Ovary (tissue), 9 donors: ENCODE measurements around the gene ARID1B. TPM values are rescaled to one million over a fixed set of nuclear protein-coding genes. Genes with fewer than 3 reads are reported as not detected.

Experiments
- DNase-seq, 5 donors: peaks; one replicate each; pipeline ENCODE4 v3.0.0-alpha.2; 2019 to 2020
- H3K27ac ChIP-seq, 2 donors: fragments of 200-600 bp; one replicate each; pipeline versions ENCODE4 v1.5.1 to v1.8.0; 2019 to 2022
- H3K27me3 ChIP-seq: fragments of 200-600 bp; one replicate; pipeline ENCODE4 v1.8.0; 2022
- H3K36me3 ChIP-seq: fragments of 200-600 bp; sonication (generic); one replicate; pipeline ENCODE4 v1.5.1; 2019
- H3K4me1 ChIP-seq: one replicate; pipeline ENCODE4 v1.8.1; 2013; ENCODE audit warnings: mild to moderate bottlenecking, moderate library complexity; ENCODE audit not compliant: insufficient read depth
- H3K4me3 ChIP-seq: fragments of 200-600 bp; sonication (generic); one replicate; pipeline ENCODE4 v1.5.1; 2017
- H3K9me3 ChIP-seq, 2 donors: fragments of 200-600 bp in 1 of 2; sonication (generic) in 1 of 2; one replicate each; pipeline versions ENCODE4 v1.5.1 to v1.8.1; 2013 to 2019; ENCODE audit warnings: mild to moderate bottlenecking in 1 of 2, moderate library complexity in 1 of 2
- EP300 ChIP-seq: sonication (generic); formaldehyde crosslinking; IDR thresholded peaks from one replicate; pipeline ENCODE4 v1.6.1; 2017; ENCODE audit warnings: antibody characterized with exemption
- POLR2A ChIP-seq: fragments of 450-650 bp; IDR thresholded peaks from one replicate; pipeline ENCODE4 v1.6.1; 2017; ENCODE audit warnings: antibody characterized with exemption, mild to moderate bottlenecking, moderate library complexity
- WGBS, 3 donors: extraction: QIAGEN DNeasy Blood & Tissue Kit in 1 of 3; methylation state at CpG; one replicate each; pipeline versions ENCODE4 v1.1.5 to v1.1.7; 2013 to 2017; 5-methylcytosine and 5-hydroxymethylcytosine counted together
- intact Hi-C, 4 donors: fragments of 100-400 bp; cut with DNase I; formaldehyde crosslinking; loops; one replicate each; pipeline versions ENCODE4 v1.11.0 to v1.15.1; 2022 to 2023
- polyA plus RNA-seq, 2 donors: library from polyadenylated mRNA; stranded (reverse); fragments of 200-250 nt in 1 of 2; fragments of 350-450 nt in 1 of 2; fragmentation: Illumina TruSeq in 1 of 2; extraction: RNeasy Lipid Tissue Mini Kit (QIAGEN cat#74804) in 1 of 2; gene quantifications; one replicate each; pipeline ENCODE4 v1.2.3, GENCODE V29; 2013 to 2014
- total RNA-seq, 7 donors: library from RNA; depleted of rRNA in 2 of 7; stranded (reverse); fragments of >200 nt in 2 of 7; fragmentation: NEBNext Ultra II Directional in 3 of 7; extraction: Animal tissue kit (Norgen Biotek cat#: 25700) in 3 of 7; gene quantifications; one replicate each; pipeline versions ENCODE4 v1.1.0 to v1.2.4, GENCODE V29; 2016 to 2023
- TF ChIP-seq, protein P1 (sequence below), 3 donors: fragments of 450-650 bp in 2 of 3; fragments of 200-600 bp in 1 of 3; IDR thresholded peaks; one replicate each; pipeline versions ENCODE4 v1.5.1 to v1.8.0; 2016 to 2022; ENCODE audit warnings: antibody characterized with exemption in 3 of 3, mild to moderate bottlenecking in 1 of 3
- donor health status: DM: no; HTN: no; CAD: no; lungs with moderate emphysema.
- donor health status: DM: no; HTN: no; CAD: no.
- donor health status: Bipolar disorder and iron deficiency.
- donor health status: DM: yes; HTN: yes; CAD: no.
- donor health status: DM: no; HTN: no; CAD: no.
- donor health status: DM: yes; HTN: yes; CAD: no.

ARID1B gene
- total and polyA plus RNA-seq, 9 donors: 33.2 to 144 (median 105) TPM

- no peak for TF ChIP-seq POLR2A
- no peak for TF ChIP-seq EP300
- TF ChIP-seq, protein P1, sequence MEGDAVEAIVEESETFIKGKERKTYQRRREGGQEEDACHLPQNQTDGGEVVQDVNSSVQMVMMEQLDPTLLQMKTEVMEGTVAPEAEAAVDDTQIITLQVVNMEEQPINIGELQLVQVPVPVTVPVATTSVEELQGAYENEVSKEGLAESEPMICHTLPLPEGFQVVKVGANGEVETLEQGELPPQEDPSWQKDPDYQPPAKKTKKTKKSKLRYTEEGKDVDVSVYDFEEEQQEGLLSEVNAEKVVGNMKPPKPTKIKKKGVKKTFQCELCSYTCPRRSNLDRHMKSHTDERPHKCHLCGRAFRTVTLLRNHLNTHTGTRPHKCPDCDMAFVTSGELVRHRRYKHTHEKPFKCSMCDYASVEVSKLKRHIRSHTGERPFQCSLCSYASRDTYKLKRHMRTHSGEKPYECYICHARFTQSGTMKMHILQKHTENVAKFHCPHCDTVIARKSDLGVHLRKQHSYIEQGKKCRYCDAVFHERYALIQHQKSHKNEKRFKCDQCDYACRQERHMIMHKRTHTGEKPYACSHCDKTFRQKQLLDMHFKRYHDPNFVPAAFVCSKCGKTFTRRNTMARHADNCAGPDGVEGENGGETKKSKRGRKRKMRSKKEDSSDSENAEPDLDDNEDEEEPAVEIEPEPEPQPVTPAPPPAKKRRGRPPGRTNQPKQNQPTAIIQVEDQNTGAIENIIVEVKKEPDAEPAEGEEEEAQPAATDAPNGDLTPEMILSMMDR (IDR thresholded peaks at IDR 0.05): no peak
- Histone ChIP-seq H3K27ac (no peak overlapping the region), H3K4me1 (peaks cover 3% of the 10 kb centered on the region), H3K9me3 (no peaks in the 10 kb centered on the region), H3K4me3 (no peak overlapping the region), H3K27me3 (no peaks in the 10 kb centered on the region), H3K36me3 (no peaks in the 10 kb centered on the region)
- DNase-seq: no peak
- 92 to 95% (median 94%) methylated on average over 15 of the region's 15 CpGs for WGBS, 3 donors
- intact Hi-C loops: no loop called here
Observed at GRCh38 chr6:157207521-157208076, 430.4 kb downstream of the ARID1B start.

DNA sequence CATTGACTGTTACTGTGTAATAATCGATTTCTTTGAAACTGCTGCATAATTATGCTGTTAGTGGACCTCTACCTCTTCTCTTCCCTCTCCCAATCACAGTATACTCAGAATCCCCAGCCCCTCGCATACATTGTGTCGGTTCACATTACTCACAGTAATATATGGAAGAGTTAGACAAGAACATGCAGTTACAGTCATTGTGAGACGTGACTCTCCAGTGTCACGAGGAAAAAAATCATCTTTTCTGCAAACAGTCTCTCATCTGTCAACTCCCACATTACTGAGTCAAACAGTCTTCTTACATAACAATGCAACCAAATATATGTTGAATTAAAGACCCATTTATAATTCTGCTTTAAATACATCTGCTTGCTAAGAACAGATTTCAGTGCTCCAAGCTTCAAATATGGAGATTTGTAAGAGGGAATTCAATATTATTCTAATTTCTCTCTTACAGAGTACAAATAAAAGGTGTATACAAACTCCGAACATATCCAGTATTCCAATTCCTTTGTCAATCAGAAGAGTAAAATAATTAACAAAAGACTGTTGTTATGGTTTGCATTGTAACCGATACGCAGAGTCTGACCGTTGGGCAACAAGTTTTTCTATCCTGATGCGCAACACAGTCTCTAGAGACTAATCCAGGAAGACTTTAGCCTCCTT is 432.8 kb downstream of the ARID1B start:
- Histone ChIP-seq H3K9me3 (no peaks in the 10 kb centered on the region), H3K4me3 (no peak overlapping the region), H3K36me3 (no peaks in the 10 kb centered on the region), H3K27me3 (no peaks in the 10 kb centered on the region), H3K4me1 (no peaks in the 10 kb centered on the region), H3K27ac (no peak overlapping the region)
- intact Hi-C loops: no loop called here
- DNase-seq: no peak
- WGBS, 3 donors: 91 to 93% (median 92%) methylated on average over 10 of the region's 10 CpGs
- TF ChIP-seq, protein P1 (IDR thresholded peaks at IDR 0.05): no peak
- no peak for TF ChIP-seq POLR2A
- no peak for TF ChIP-seq EP300

- Histone ChIP-seq H3K27ac (no peak overlapping the region), H3K4me3 (no peak overlapping the region), H3K4me1 (no peaks in the 10 kb centered on the region), H3K27me3 (no peaks in the 10 kb centered on the region), H3K36me3 (no peaks in the 10 kb centered on the region), H3K9me3 (no peaks in the 10 kb centered on the region)
- DNase-seq: no peak
- 93 to 96% (median 96%) methylated on average over 3 of the region's 3 CpGs for WGBS, 3 donors
- TF ChIP-seq, protein P1 (IDR thresholded peaks at IDR 0.05): no peak
- TF ChIP-seq POLR2A (no peak), EP300 (no peak)
- intact Hi-C loops: no loop called here
Observed at GRCh38 chr6:157210954-157211353, 433.8 kb downstream of the ARID1B start.

DNA sequence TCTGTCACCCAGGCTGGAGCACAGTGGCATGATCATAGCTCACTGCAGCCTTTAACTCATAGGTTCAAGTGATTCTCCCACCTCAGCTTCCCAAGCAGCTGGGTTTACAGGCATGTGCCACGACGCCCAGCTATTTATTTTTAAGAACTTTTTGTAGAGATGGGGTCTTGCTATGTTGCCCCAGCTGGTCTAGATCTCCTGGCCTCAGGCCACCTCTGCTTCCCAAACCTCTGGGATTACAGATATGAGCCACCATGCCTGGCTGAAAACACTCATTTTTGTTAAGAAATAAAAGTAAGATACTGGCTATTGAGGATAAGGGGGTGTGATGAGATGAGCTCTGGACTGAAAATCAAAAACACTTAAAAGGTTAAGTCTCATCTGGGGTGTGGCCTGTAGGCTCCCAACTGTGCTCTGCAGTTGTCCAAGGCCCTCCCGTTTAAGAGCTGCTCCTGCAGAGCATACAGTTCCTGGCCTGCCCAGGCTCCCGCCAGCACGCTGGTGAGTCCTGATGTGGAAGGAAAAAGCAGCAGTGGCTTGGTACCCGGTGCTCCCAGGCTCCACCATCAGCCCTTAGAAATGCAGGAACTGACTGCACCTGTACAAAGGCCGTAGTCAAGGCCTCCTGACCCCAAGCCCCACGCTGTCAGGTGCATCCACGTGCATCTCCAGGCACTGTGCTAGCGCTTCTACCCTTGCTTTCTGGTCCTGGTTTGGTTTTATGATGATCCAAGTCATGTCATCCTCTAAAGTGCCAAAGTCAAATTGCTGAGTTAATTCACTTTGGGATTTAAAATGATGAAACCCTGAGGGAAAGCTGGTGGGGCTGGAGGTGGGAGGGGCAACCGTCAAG is 434.7 kb downstream of the ARID1B start:
- Histone ChIP-seq H3K4me3 (no peak overlapping the region), H3K36me3 (no peaks in the 10 kb centered on the region), H3K27me3 (no peaks in the 10 kb centered on the region), H3K4me1 (no peaks in the 10 kb centered on the region), H3K27ac (no peak overlapping the region), H3K9me3 (no peaks in the 10 kb centered on the region)
- no peak for DNase-seq
- intact Hi-C loops: no loop called here
- 77 to 80% (median 78%) methylated on average over 11 of the region's 11 CpGs for WGBS, 3 donors
- TF ChIP-seq POLR2A (no peak), EP300 (no peak)
